GM21528 (cell line): Measurements from ENCODE around the gene TEX12.
"Not testable (repeated sequence)": the region's sequence is repeated elsewhere in the genome, so short reads cannot be mapped to it uniquely, and the experiment has no call there.

Experiments
- ATAC-seq: cut with Tn5 transposase; IDR thresholded peaks from one replicate; pipeline ENCODE4 v1.9.1; 2021; ENCODE audit warnings: mild to moderate bottlenecking, moderate library complexity; ENCODE audit not compliant: unreplicated experiment, low FRiP score

The TEX12 gene

GRCh38 chr11:112163875-112164685, 3.1 kb upstream of the TEX12 start, which contains the start of gene IL18:
Gene IL18 (minus strand): TSS chr11:112164094. CDS start chr11:112155053, 9,041 bp downstream.
- no peak for ATAC-seq

GRCh38 chr11:112165049-112165448, 2.1 kb upstream of the TEX12 start:
- ATAC-seq = no peak

GRCh38 chr11:112166562-112166961, 610 bp upstream of the TEX12 start:
- no peak for ATAC-seq

GRCh38 chr11:112172362-112172994, 5.3 kb downstream of the TEX12 start:
- ATAC-seq = no peak

- no peak for ATAC-seq
These were observed 6.0 kb downstream of the TEX12 start for GRCh38 chr11:112173152-112173551.

GRCh38 chr11:112174789-112175598, 7.8 kb downstream of the TEX12 start, which contains the start of gene BCO2:
Gene BCO2 (plus strand): TSS chr11:112175512. CDS start chr11:112175602, 90 bp downstream.
- ATAC-seq = no peak

GRCh38 chr11:112175599-112175952, 8.4 kb downstream of the TEX12 start:
- ATAC-seq = no peak

- ATAC-seq = no peak
These were observed 8.9 kb downstream of the TEX12 start for GRCh38 chr11:112176077-112176476.

- ATAC-seq = no peak
These were observed 10.4 kb downstream of the TEX12 start for GRCh38 chr11:112177589-112177988.

- no peak for ATAC-seq
These were observed 11.3 kb downstream of the TEX12 start for GRCh38 chr11:112178428-112178827.

- ATAC-seq = no peak
These were observed 11.8 kb downstream of the TEX12 start for GRCh38 chr11:112178936-112179335.

- ATAC-seq = peak; percentile 60
These were observed 12.4 kb downstream of the TEX12 start for GRCh38 chr11:112179601-112180000.

GRCh38 chr11:112182867-112183266, 15.7 kb downstream of the TEX12 start:
- no peak for ATAC-seq

GRCh38 chr11:112185883-112186282, 18.7 kb downstream of the TEX12 start:
- no peak for ATAC-seq

GRCh38 chr11:112186304-112186703, 19.1 kb downstream of the TEX12 start:
- no peak for ATAC-seq

GRCh38 chr11:112195113-112195512, 27.9 kb downstream of the TEX12 start:
- not testable (repeated sequence) for ATAC-seq

- no peak for ATAC-seq
These were observed 28.8 kb downstream of the TEX12 start for GRCh38 chr11:112195951-112196351.

GRCh38 chr11:112196519-112197087, 29.4 kb downstream of the TEX12 start:
- no peak for ATAC-seq

- ATAC-seq = not testable (repeated sequence)
These were observed 31.9 kb downstream of the TEX12 start for GRCh38 chr11:112199101-112199500.

- ATAC-seq = no peak
These were observed 33.1 kb downstream of the TEX12 start for GRCh38 chr11:112200252-112200651.

- no peak for ATAC-seq
These were observed 38.9 kb downstream of the TEX12 start for GRCh38 chr11:112206071-112206470.
